Measurements from ENCODE around the gene RBM28.

Gene RBM28

GRCh38 chr7:128358233-128358632 is 14.5 kb upstream of the RBM28 start:
- in situ Hi-C loops (cut with MboI; ENCODE audit: low sequenced_read_pairs, unreplicated experiment) = no loop called here
- TF ChIP-seq, protein P1, sequence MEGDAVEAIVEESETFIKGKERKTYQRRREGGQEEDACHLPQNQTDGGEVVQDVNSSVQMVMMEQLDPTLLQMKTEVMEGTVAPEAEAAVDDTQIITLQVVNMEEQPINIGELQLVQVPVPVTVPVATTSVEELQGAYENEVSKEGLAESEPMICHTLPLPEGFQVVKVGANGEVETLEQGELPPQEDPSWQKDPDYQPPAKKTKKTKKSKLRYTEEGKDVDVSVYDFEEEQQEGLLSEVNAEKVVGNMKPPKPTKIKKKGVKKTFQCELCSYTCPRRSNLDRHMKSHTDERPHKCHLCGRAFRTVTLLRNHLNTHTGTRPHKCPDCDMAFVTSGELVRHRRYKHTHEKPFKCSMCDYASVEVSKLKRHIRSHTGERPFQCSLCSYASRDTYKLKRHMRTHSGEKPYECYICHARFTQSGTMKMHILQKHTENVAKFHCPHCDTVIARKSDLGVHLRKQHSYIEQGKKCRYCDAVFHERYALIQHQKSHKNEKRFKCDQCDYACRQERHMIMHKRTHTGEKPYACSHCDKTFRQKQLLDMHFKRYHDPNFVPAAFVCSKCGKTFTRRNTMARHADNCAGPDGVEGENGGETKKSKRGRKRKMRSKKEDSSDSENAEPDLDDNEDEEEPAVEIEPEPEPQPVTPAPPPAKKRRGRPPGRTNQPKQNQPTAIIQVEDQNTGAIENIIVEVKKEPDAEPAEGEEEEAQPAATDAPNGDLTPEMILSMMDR (IDR thresholded peaks at IDR 0.05; ENCODE audit: borderline replicate concordance, control extremely low read depth, extremely low read depth, insufficient read depth, missing control alignments) = no peak
- DNase-seq (ENCODE audit: low spot score) = no peak

DNA sequence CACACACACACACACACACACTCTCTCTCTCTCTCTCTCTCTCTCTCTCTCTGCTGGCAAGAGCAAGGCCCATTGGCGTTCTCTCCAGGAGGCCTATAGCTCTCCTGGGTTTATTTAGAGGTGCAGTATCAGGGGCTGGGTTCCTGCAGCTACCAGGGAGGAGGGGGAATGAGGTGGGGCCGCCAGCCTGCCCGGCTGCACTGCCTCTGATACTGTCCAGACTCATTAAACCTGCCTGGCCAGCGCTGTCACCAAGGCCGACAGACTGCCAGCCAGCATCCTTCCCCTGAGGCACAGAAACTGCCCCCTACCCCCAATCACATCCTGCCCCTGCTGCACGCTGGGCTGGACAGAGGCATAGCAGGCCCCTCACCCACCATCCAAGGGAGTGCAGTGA is 13.5 kb upstream of the RBM28 start:
- TF ChIP-seq, protein P1 (IDR thresholded peaks at IDR 0.05; ENCODE audit: borderline replicate concordance, control extremely low read depth, extremely low read depth, insufficient read depth, missing control alignments) = no peak
- in situ Hi-C loops (cut with MboI; ENCODE audit: low sequenced_read_pairs, unreplicated experiment) = no loop called here
- no peak for DNase-seq (ENCODE audit: low spot score)

- DNase-seq (ENCODE audit: low spot score) = no peak
- in situ Hi-C loops (cut with MboI; ENCODE audit: low sequenced_read_pairs, unreplicated experiment) = no loop called here
- TF ChIP-seq, protein P1 (IDR thresholded peaks at IDR 0.05; ENCODE audit: borderline replicate concordance, control extremely low read depth, extremely low read depth, insufficient read depth, missing control alignments) = no peak
Observed at GRCh38 chr7:128356546-128357216, 13.0 kb upstream of the RBM28 start.

- no peak for DNase-seq (ENCODE audit: low spot score)
- TF ChIP-seq, protein P1 (IDR thresholded peaks at IDR 0.05; ENCODE audit: borderline replicate concordance, control extremely low read depth, extremely low read depth, insufficient read depth, missing control alignments) = no peak
- in situ Hi-C loops (cut with MboI; ENCODE audit: low sequenced_read_pairs, unreplicated experiment) = no loop called here
Observed at GRCh38 chr7:128353610-128354009, 9.9 kb upstream of the RBM28 start.

DNA sequence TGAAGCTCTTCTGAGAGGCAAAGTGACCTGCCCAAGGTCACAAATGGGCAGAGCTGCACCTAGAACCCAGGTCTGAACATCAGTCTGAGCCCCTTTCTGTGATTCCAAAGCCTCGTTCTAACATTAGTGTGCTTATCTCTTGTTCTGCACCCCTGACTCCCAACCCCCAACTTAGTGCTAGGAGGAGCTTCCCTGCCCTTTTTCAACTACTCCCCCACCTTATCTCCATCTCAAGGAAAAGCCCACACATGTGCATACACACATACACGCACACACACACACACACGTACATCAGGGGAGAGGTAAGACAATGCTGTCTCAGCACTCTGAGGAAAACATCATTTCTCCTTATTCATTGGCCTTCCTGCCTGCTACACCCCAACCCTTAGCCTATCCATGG is 9.5 kb upstream of the RBM28 start:
- in situ Hi-C loops (cut with MboI; ENCODE audit: low sequenced_read_pairs, unreplicated experiment) = no loop called here
- TF ChIP-seq, protein P1 (IDR thresholded peaks at IDR 0.05; ENCODE audit: borderline replicate concordance, control extremely low read depth, extremely low read depth, insufficient read depth, missing control alignments) = no peak
- DNase-seq (ENCODE audit: low spot score) = no peak

DNA sequence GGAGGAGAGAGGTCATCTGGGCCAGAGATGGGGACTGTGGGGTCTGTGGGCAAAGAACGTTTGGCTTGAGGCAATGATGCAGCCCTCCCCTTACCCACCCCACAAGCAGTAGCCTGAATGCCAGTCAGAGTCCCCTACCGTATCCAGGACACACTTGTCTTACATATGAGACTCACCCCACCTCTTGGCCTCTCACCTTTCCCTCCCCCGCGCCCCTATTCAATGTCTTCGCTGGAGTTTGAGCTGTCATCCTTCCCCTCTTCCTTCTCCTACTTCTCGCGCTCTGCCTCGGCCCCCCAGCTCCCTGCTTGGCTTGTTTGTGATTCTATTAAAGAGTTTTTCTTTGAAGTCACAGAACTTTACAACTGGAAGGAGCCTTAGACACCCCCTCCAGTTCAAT is 8.9 kb upstream of the RBM28 start:
- no peak for DNase-seq (ENCODE audit: low spot score)
- in situ Hi-C loops (cut with MboI; ENCODE audit: low sequenced_read_pairs, unreplicated experiment) = no loop called here
- TF ChIP-seq, protein P1 (IDR thresholded peaks at IDR 0.05; ENCODE audit: borderline replicate concordance, control extremely low read depth, extremely low read depth, insufficient read depth, missing control alignments) = no peak

All from GM13976 (cell line).